Spinal cord (tissue), 10 donors: ENCODE data around the gene SLC4A4. TPM values are rescaled to one million over a fixed set of nuclear protein-coding genes. Genes with fewer than 3 reads are reported as not detected.

Experiments
- DNase-seq, 6 donors: peaks; one replicate each; pipeline versions ENCODE4 v3.0.0 to v3.0.0-alpha.2; 2013 to 2015; ENCODE audit warnings: low spot score in 6 of 6, low read depth in 4 of 6
- H3K27ac ChIP-seq: one replicate; pipeline ENCODE4 v1.5.1; 2013; ENCODE audit warnings: low read depth, low read length, control low read depth
- H3K27me3 ChIP-seq: one replicate; pipeline ENCODE4 v1.6.1; 2013; ENCODE audit warnings: low read length; ENCODE audit not compliant: control insufficient read depth, insufficient read depth
- H3K36me3 ChIP-seq: one replicate; pipeline ENCODE4 v1.6.1; 2013; ENCODE audit warnings: low read length; ENCODE audit not compliant: control insufficient read depth, insufficient read depth
- H3K4me1 ChIP-seq: one replicate; pipeline ENCODE4 v1.6.1; 2013; ENCODE audit warnings: low read length; ENCODE audit not compliant: control insufficient read depth, insufficient read depth
- H3K4me3 ChIP-seq: one replicate; pipeline ENCODE4 v1.5.1; 2013; ENCODE audit warnings: low read depth, low read length, control low read depth
- H3K9me3 ChIP-seq: one replicate; pipeline ENCODE4 v1.6.1; 2013; ENCODE audit warnings: low read length; ENCODE audit not compliant: control insufficient read depth, insufficient read depth
- WGBS: methylation state at CpG from one replicate; pipeline ENCODE4 v1.1.5; 2013; ENCODE audit warnings: missing lambda C conversion rate; ENCODE audit not compliant: insufficient coverage; 5-methylcytosine and 5-hydroxymethylcytosine counted together
- polyA plus RNA-seq, 2 donors: library from polyadenylated mRNA; unstranded; fragments of 120-200 nt; gene quantifications; one replicate each; pipeline ENCODE4 v1.2.1, GENCODE V29; 2013; ENCODE audit not compliant: insufficient read length in 2 of 2
- total RNA-seq, 2 donors: library from RNA; depleted of rRNA in 1 of 2; stranded (reverse); fragments of 120-200 nt in 1 of 2; fragments of >200 nt in 1 of 2; gene quantifications; one replicate each; pipeline versions ENCODE4 v1.2.3 to v1.2.4, GENCODE V29; 2013 to 2014
- donor health status: healthy.

SLC4A4 gene
- total and polyA plus RNA-seq, 4 donors: 67.2 to 111 (median 106) TPM

DNA sequence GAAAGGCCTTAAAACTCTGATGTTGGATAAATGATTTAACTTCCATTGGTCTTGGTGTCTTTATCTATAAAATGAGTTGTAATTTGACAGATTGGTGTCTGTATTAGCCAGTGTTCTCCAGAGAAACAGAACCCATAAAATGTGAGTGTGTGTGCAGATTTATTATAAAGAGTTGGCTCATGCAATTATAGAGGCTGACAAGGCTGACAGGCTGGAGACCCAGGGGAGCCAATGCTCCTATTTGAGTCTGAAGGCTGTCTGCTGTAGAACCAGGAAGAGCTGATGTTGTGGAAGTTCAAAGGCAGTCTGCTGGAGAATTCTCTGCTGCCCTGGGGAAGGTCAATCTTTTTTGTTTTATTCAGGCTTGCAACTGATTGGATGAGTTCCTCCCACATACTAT lies 131.7 kb downstream of the SLC4A4 start:
- H3K27ac ChIP-seq: no peak overlapping the region
- no peaks in the 10 kb centered on the region for H3K4me1 ChIP-seq
- no peak for DNase-seq
- H3K36me3 ChIP-seq: peaks cover 3% of the 10 kb centered on the region
- H3K4me3 ChIP-seq: no peak overlapping the region
- no peaks in the 10 kb centered on the region for H3K9me3 ChIP-seq
- no peaks in the 10 kb centered on the region for H3K27me3 ChIP-seq

DNA sequence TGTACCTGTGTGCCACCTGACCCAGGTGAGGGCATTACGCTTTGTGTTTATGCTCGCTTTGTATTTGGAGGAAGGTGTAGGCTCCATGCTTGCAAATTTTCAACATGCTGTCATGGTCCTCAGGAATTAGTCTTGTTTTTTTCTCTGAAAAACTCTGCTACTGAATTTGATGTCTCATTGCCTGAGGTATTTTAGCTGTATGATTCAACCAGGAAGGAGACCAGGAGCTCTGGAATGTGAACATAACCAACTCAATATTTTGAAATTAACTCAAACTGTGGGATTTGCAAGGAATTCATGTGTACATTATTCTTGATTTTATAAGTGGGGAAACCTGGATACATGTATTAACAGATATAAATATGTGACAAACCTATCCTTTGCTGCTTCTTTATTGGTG lies 134.1 kb downstream of the SLC4A4 start:
- Histone ChIP-seq H3K4me1 (no peaks in the 10 kb centered on the region), H3K36me3 (no peaks in the 10 kb centered on the region), H3K27me3 (no peaks in the 10 kb centered on the region), H3K4me3 (no peak overlapping the region), H3K27ac (no peak overlapping the region), H3K9me3 (no peaks in the 10 kb centered on the region)
- WGBS: 100% methylated on average over 1 of the region's 2 CpGs
- no peak for DNase-seq

DNA sequence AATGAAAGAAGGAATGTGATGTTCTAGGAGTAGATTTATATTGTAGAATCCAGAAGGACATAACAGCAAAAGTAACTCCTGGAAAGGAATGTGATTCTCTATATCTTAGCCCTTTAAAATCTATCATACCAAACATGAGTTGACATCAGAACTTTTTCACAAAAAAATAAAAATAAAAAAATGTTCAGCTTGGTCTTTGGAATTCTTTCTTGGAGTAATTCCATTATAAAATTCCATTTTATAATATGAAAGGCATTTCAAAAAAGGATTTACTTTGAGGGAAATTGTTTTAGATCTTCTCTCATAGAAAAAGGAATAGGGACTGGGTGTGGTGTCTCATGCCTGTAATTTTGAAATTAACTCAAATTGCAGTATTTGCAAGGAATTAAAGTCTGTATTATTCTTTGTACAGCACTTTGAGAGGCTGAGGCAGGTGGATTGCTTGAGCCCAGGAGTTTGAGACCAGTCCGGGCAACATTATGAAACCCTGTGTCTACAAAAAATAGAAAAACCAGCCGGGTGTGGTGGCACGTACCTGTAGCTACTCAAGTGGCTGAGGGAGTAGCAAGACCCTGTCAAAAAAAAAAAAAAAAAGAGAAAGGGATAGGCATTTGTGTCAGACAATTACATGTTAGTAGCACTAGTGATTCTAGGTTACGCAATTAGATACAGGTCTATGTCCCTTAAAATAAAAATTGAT lies 134.9 kb downstream of the SLC4A4 start:
- no peaks in the 10 kb centered on the region for H3K9me3 ChIP-seq
- no peaks in the 10 kb centered on the region for H3K27me3 ChIP-seq
- H3K27ac ChIP-seq: no peak overlapping the region
- 100% methylated on average over 2 of the region's 4 CpGs for WGBS
- DNase-seq: no peak
- no peak overlapping the region for H3K4me3 ChIP-seq
- H3K4me1 ChIP-seq: no peaks in the 10 kb centered on the region
- no peaks in the 10 kb centered on the region for H3K36me3 ChIP-seq

DNA sequence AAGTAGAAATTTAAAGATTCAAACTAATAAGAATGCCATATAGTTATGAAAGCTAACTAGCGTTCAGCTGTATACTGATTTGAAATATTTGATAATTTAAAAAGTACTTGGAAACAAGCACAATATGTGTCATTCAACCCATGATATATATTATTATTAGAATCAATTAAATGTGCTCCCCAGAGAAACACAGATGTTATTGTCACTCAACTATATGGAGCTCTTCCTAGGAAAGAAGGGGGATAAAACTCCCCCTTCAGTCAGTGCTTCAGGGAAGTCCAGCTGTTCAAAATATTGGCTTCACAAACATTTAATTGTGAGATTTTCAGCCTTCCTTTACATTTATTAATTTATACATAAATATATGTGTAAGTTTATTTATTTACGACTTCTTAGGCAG lies 135.9 kb downstream of the SLC4A4 start:
- H3K27me3 ChIP-seq: no peaks in the 10 kb centered on the region
- H3K36me3 ChIP-seq: no peaks in the 10 kb centered on the region
- no peak overlapping the region for H3K4me3 ChIP-seq
- DNase-seq: no peak
- WGBS: no CpG with 5 or more reads among the region's 2 CpGs
- H3K27ac ChIP-seq: no peak overlapping the region
- H3K4me1 ChIP-seq: no peaks in the 10 kb centered on the region
- no peaks in the 10 kb centered on the region for H3K9me3 ChIP-seq

DNA sequence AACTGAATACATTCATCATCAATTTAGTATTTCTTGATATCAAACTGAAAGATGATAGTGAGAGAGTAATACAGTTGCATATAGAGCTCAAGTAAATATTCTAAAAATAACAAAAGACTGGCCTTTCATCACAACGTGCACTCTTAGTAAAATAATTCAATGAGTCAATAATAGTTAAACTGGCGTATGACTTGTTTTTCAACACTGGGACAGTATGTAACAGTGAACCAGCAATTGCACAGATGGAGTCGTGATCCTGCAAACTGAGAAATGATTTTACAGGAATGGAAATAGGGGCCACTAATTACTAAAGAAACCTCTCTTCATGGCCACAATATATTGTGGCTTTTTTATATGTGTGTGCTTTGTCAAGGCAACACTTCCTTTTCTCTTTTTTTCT lies 137.4 kb downstream of the SLC4A4 start:
- no peaks in the 10 kb centered on the region for H3K36me3 ChIP-seq

DNA sequence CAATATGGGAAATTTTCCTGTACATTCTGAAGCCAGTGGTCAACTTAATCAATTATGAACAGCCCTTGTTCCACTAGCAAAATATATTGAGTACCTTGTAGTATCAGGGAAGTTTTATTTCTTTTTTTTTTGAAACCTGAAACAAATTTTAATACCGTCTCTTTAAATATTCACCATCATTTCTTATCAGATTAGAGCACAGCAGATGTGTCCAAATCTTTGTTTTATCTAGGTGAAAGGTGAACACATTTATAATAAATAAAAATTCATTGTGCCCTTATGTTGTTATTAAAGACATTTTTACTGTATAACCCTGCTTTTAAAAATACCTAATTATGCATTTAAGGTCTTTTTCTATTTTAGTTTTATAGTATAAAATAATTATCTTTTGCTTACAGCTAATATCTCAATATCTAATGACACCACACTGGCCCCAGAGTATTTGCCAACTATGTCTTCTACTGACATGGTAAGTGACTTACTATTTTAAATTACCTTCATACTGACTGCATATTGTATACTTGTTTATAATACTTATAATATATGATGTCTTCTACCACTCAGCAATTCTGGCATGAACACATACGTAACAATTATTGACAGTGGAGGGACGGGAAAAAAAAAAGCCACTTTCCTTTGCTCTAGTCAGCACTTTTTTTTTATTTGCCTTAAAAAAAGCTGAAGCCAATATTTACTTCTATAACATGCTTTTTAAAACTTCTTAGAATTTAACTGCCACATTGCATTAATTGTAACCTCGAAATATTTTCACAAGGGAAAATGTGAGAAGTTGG lies 147.9 kb downstream of the SLC4A4 start:
- no peaks in the 10 kb centered on the region for H3K36me3 ChIP-seq
- no peaks in the 10 kb centered on the region for H3K4me1 ChIP-seq
- peaks cover 2% of the 10 kb centered on the region for H3K9me3 ChIP-seq
- H3K27ac ChIP-seq: peak overlapping the region; percentile 78
- WGBS: no CpG with 5 or more reads among the region's 4 CpGs
- H3K27me3 ChIP-seq: no peaks in the 10 kb centered on the region
- H3K4me3 ChIP-seq: no peak overlapping the region
- no peak for DNase-seq

More for the DNA sequence above, 137.4 kb downstream of the SLC4A4 start:
- Histone ChIP-seq H3K27ac (no peak overlapping the region), H3K9me3 (no peaks in the 10 kb centered on the region), H3K27me3 (no peaks in the 10 kb centered on the region), H3K4me3 (no peak overlapping the region), H3K4me1 (no peaks in the 10 kb centered on the region)
- WGBS: no CpG with 5 or more reads among the region's 3 CpGs
- no peak for DNase-seq

DNA sequence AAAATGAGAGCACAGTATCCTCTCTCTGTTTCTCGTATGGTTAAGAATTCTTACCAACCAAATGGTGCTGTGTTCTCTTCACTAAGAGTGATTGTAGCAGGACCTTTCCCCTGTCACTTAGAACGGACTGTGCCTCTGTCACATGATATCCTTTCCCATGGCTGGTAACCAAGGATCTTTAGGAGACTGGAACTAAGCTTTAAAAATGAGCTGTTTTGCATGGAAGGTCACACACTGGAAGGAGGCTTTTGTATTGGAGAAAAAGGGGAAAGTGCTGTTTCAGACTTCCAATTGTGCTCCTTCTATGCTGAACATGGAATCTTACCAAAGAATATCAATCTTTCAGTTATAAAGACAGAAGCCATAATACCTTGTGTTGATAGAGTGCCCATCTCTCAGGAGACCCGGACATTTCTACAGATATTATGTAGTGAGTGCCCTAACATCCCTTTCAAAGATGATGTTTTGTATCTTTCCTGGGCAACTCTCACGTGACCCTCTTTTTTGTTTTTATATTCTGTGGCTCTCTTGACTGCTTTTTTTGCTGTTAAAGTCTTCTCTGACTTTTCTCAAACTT lies 148.6 kb downstream of the SLC4A4 start:
- no peak overlapping the region for H3K4me3 ChIP-seq
- H3K4me1 ChIP-seq: no peaks in the 10 kb centered on the region
- H3K9me3 ChIP-seq: peaks cover 2% of the 10 kb centered on the region
- no peaks in the 10 kb centered on the region for H3K27me3 ChIP-seq
- H3K36me3 ChIP-seq: no peaks in the 10 kb centered on the region
- peak; percentile 57 to 92 (median 76) for DNase-seq
- peak overlapping the region; percentile 78 for H3K27ac ChIP-seq
- WGBS: no CpG with 5 or more reads among the region's 4 CpGs

DNA sequence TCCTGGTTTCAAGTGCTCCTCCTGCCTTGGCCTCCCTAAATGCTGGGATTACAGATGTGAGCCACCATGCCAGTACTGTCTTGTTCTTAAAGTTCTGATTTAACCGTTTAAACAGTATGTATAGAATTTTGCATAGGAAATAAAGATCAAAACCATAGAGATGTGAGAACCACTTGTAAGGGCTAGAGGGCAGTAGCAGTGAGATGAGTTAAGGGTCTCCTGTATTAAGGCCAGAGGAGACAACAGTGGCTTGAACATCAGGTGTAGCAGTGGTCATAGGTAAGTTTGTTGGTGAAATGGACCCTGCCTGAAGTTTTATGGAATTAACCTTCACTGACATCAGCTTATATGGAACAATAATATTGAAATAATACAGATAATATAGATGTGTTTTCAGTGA lies 155.7 kb downstream of the SLC4A4 start:
- 100% methylated on average over 1 of the region's 1 CpG for WGBS
- H3K27me3 ChIP-seq: no peaks in the 10 kb centered on the region
- DNase-seq: no peak
- no peaks in the 10 kb centered on the region for H3K9me3 ChIP-seq
- no peaks in the 10 kb centered on the region for H3K36me3 ChIP-seq
- no peaks in the 10 kb centered on the region for H3K4me1 ChIP-seq
- no peak overlapping the region for H3K4me3 ChIP-seq
- H3K27ac ChIP-seq: no peak overlapping the region

DNA sequence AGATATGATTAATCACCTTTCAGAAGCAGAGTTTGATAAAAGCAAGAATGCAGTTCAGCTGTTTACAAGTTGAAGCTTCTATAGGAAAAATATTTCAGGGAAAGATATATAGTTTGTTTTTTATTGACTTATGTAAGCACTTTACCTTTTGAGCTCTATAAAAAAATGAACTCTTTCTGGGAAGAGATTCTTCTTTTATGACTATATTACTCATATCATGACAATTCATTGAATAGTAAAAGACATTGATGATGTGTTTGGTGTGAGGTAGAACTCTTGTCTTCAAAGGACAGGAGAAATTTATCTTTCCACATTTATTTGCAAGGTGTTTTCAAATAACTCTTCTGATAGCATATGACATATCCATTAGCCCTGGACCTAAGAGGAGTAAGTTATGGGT lies 156.6 kb downstream of the SLC4A4 start:
- Histone ChIP-seq H3K36me3 (no peaks in the 10 kb centered on the region), H3K9me3 (no peaks in the 10 kb centered on the region), H3K4me1 (no peaks in the 10 kb centered on the region), H3K4me3 (no peak overlapping the region), H3K27me3 (no peaks in the 10 kb centered on the region), H3K27ac (no peak overlapping the region)
- no peak for DNase-seq

DNA sequence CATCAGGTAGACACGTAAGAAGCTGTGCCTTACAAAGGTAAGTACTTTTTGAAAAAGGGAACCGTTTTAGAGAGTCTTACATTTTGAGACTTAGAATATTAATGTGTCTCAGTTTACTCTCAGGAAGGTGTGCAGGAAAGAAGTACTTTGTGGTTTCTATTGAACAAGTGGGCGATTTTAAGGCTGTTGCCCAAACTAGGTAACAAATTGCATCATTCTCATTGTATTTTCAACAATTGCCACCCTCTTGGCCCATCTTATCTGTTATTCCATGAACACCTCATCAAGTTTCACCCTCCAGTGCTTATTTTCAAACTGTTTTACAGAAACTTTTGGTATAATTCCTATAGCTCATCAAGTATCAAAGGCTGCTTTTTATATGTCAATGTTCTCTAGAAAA lies 158.3 kb downstream of the SLC4A4 start:
- H3K4me3 ChIP-seq: no peak overlapping the region
- H3K4me1 ChIP-seq: no peaks in the 10 kb centered on the region
- no peaks in the 10 kb centered on the region for H3K27me3 ChIP-seq
- H3K27ac ChIP-seq: peak overlapping the region; percentile 2
- 92% methylated on average over 2 of the region's 3 CpGs for WGBS
- DNase-seq: no peak
- H3K36me3 ChIP-seq: no peaks in the 10 kb centered on the region
- H3K9me3 ChIP-seq: no peaks in the 10 kb centered on the region
